GM18870 (cell line): ENCODE data around the gene RXFP3.

Source experiments
- ATAC-seq: cut with Tn5 transposase; IDR thresholded peaks from one replicate; pipeline ENCODE4 v1.9.1; 2021; ENCODE audit warnings: moderate library complexity; ENCODE audit not compliant: unreplicated experiment

RXFP3 gene

DNA sequence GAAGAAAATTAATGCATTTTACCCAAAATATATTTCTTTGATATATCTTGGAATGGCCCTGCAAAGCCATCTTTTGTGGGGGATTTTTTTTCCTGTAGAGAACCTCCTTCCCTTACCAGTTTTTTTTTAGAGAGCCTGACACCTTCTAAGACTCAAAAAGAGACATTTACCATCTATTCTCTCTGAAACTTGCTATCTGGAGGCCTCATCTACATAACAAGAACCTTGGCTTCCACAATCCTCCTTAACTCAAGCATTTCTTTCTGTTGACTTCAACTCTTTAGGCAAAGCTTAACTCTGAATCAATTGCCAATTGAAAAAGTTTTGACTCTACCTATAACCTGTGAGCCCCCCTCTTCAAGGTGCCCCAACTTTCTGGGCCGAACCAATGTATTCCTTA lies 42.1 kb downstream of the RXFP3 start:
- ATAC-seq, result no peak

DNA sequence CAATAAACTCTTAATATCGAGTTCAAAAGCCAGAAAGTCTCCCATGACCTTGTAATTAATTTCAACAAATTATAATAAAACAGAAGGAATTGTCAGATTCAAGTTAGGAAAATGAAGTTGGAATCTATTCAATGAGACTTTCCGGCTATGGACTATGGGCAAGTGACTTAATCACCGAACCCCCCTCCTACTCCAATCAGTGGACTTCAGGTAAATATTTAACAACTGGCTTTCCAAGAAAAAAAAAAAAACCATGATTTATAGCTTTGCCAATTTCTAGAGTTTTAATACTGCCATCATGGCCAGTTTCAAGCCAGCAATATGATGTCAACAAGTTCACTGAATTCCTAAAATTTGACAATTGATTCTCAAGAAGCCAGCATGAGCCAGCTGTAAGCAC lies 43.8 kb downstream of the RXFP3 start:
- no peak for ATAC-seq

DNA sequence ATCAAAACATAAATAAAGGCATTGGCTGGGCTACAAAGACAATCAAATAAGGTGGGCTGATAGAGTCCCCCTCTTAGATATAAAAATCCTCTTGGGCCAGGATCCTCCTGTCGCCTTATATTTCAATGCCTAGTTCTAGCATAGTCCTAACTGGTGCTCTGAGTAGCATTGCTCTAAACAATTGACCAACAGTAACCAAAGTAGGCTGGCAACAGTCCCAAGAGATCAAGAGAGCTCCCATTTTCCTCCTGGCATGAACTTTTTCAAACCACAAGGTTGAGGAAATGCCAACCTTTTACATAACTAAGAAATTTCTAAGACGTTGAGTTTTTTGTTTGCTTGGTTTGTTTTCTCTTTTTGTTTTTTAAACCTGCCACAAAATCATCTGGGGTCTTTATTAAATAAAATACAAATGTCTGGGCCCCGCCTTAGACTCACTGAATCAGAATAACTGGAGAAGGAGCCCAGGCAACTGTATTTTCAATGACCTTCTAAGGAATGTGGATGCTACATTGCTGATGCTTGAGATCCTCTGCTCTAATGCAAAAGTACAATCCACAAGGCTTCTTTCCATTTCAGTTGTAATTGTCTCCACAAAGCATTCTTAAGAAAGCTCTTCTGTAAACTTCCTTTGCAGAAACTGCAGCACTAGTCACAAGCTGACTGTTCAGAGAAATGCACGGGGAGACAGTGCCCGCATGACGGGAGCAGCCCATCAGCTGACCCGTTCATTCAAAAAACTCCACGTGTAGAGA lies 45.4 kb downstream of the RXFP3 start:
- ATAC-seq, result no peak

DNA sequence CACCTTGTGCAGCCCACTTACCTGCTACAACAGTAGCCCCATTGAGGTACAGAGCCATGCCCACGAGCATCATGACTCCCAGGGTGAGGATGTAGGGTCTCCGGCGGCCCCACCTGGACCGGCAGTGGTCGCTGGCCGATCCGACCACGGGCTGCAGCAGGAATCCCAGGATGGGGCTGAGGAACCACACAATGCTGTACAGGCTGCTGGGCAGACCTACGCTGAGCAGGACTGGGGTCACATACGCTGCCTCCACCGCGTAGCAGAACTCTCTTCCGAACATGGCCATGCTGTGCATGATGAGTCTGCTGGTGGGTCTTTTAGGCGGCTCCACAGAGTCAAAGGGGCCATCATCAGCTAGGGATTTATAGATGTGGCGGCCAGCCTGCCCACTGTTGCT lies 48.0 kb downstream of the RXFP3 start:
- no peak for ATAC-seq

DNA sequence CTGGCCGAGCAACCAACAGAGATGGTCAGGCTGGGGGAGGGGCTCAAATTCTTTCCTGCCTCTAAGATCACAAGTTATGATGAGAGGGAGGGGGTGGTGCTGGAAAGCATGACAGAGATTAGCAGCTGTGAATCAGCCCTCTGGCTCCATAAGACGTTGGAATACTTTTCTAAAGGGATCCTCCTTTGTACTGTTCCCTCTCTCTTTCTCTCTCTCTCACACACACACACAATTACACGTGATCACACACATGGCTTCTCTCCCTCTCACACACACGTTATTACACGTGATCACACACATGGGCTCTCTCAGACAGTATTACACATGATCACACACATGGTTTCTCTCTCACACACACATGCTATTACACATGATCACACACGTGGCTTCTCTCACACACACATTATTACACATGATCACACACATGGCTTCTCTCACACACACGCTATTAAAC lies 48.5 kb downstream of the RXFP3 start, which contains the start of gene SLC45A2:
SLC45A2 (minus strand) TSS at position 23 of the 454 bp plus-strand sequence. CDS start 110 bp downstream, outside the sequence.
- no peak for ATAC-seq

DNA sequence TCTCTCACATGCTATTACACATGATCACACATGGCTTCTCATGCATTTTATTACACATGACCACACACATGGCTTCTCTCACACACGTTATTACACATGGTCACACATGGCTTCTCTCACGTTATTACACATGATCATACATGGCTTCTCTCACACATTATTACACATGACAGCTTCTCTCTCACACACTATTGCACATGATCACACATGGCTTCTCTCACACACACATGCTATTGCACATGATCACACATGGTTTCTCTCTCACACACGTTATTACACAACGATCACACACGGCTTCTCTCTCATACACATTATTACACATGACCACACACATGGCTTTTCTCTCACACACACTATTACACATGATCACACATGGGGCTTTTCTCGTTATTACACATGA lies 49.3 kb downstream of the RXFP3 start:
- no peak for ATAC-seq
